Retinal pigment epithelial cell (primary cell): ENCODE data around the gene EXD1.
"Not testable (repeated sequence)": the region's sequence is repeated elsewhere in the genome, so short reads cannot be mapped to it uniquely, and the experiment has no call there.

ENCODE experiments used
- DNase-seq: peaks from one replicate; pipeline ENCODE4 v3.0.0-alpha.2; 2010; ENCODE audit warnings: low read depth
- H3K4me3 ChIP-seq: 2 replicates; pipeline ENCODE4 v1.5.1; 2011; ENCODE audit warnings: mild to moderate bottlenecking, low read length, control low read depth, moderate library complexity
- TF ChIP-seq, protein P1 (sequence below): conservative IDR thresholded peaks from 2 replicates; pipeline ENCODE4 v1.5.1; 2011; ENCODE audit warnings: low read depth, low read length, control low read depth, inconsistent platforms

EXD1 gene

DNA sequence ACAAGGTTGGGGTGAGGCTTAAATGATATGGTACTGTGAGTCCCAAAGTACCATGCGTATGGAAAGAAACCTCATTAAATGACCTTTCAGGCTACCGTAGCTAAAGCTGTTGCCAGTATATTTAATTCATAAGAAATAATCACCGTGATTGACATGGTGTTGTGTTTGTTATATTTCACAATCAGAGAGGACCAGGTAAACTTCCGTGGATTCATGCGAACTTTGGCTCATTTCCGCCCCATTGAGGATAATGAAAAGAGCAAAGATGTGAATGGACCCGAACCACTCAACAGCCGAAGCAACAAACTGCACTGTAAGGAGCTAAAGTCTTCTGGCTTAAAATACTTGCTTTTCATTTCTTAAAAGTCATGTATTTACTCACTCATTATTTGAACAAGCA lies 32.0 kb upstream of the EXD1 start:
- DNase-seq = no peak
- H3K4me3 ChIP-seq = no peak overlapping the region
- TF ChIP-seq, protein P1, sequence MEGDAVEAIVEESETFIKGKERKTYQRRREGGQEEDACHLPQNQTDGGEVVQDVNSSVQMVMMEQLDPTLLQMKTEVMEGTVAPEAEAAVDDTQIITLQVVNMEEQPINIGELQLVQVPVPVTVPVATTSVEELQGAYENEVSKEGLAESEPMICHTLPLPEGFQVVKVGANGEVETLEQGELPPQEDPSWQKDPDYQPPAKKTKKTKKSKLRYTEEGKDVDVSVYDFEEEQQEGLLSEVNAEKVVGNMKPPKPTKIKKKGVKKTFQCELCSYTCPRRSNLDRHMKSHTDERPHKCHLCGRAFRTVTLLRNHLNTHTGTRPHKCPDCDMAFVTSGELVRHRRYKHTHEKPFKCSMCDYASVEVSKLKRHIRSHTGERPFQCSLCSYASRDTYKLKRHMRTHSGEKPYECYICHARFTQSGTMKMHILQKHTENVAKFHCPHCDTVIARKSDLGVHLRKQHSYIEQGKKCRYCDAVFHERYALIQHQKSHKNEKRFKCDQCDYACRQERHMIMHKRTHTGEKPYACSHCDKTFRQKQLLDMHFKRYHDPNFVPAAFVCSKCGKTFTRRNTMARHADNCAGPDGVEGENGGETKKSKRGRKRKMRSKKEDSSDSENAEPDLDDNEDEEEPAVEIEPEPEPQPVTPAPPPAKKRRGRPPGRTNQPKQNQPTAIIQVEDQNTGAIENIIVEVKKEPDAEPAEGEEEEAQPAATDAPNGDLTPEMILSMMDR = no peak

DNA sequence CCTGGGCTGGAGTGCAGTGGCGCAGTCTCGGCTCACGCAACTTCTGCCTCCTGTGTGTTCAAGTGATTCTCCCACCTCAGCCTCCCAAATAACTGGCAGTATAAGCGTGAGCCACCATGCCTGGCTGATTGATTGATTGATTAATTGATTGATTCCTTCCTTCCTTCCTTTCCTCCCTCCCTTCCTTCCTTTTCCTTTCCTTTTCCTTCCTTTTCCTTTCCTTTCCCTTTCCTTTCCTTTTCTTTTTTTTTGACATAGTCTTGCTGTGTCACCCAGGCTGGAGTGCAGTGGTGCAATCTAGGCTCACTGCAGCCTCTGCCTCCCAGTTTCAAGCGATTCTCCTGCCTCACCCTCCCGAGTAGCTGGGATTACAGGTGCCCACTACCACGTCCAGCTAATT lies 30.4 kb upstream of the EXD1 start:
- H3K4me3 ChIP-seq, DNase-seq: not testable (repeated sequence)

DNA sequence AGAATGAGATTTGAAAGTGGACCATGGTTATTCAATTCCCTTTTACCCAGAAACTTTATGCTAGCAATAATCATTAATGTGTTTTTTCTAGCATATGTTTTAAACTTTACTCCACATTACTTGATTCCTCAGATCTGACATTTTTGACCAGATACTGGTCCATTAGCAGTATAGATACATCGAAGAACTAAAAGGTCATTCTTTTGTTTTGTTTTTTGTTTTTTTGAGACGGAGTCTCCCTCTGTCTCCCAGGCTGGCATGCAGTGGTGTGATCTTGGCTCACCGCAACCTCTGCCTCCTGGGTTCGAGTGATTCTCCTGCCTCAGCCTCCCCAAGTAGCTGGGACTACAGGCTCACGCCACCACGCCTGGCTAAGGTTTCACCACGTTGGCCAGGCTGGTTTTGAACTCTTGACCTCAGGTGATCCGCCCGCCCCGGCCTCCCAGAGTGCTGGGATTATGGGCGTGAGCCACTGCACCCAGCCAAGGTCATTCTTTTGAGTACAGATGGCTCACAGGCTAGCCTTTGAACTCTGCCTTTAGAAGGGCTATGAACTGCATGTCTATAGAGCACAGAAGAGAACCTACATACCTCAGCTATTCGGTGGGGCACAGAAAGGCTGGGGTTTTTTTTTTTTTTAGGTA lies 29.1 kb upstream of the EXD1 start:
- no peak overlapping the region for H3K4me3 ChIP-seq
- TF ChIP-seq, protein P1 = no peak
- DNase-seq = no peak

DNA sequence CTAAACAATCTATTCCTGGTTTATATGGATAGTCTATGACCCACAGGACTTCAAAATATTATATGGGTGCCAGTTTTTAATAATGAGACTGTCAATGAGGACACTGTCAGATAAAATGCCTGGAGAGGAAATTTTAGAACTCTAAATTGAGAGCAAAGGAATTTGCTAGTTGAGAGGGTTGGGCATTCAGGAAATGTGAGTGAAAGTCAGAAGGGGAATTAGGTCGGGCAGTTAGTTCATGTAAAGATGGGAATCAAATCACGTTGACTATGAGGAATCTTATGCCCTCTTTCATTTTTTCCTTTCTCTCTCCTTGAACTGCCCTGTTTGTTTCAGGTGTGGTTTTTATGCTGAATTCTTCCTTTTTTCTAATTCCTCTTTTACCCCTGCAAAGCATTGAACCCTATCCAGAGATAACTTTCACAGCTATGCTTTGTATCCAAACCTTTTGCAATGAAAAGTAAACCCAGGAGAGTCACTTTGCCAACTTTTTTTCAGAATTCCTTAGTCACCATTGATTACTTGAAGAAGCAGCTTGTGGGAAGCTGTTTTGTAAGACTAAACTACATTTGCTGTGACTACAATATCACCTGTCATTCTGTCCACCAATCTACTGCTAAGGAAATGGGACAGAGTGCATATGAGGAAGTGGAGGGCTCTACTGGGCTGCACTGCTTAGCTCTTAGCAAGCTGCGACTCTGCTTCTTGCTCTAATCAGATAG lies 28.4 kb upstream of the EXD1 start:
- TF ChIP-seq, protein P1 = no peak
- DNase-seq = no peak
- no peak overlapping the region for H3K4me3 ChIP-seq

DNA sequence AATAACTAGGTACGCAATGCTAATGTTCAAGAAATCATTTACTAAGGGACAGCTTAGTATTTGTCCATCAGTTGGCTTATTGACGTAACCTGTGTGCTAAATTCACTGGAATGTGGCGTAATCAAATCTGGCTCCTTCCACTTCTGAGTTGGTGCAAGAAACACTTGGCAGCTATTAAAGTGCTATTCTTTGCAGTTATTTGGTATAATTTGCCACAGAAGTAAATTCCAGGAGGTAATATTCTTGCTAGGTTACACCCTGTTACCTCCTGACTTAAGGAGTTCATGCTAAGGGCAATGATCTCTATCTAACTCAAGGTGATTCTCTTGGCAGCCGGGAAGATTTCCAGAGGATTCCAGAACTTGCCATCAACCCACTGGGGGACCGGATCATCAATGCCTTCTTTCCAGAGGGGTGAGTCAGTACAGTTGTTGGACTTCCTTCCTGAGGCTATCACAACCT lies 26.1 kb upstream of the EXD1 start:
- DNase-seq = no peak
- TF ChIP-seq, protein P1 = no peak
- no peak overlapping the region for H3K4me3 ChIP-seq

GRCh38 chr15:41256103-41256502 lies 25.5 kb upstream of the EXD1 start:
- H3K4me3 ChIP-seq = no peak overlapping the region
- TF ChIP-seq, protein P1 = no peak
- DNase-seq = no peak

- no peak for DNase-seq
- TF ChIP-seq, protein P1 = no peak
- H3K4me3 ChIP-seq = no peak overlapping the region
Measured at GRCh38 chr15:41254560-41254959, 24.0 kb upstream of the EXD1 start.
